ENCODE measurements around the gene TTR. TPM values are rescaled to one million over a fixed set of nuclear protein-coding genes. Genes with fewer than 3 reads are reported as not detected.

Gene TTR
- total RNA-seq, 1 donor from 2014 or later = not detected

GRCh38 chr18:31603315-31603714 is 11.6 kb downstream of the TTR start:
- no peak overlapping the region for H3K4me3 Mint-ChIP-seq (ENCODE audit: unreplicated experiment)
- no peaks in the 10 kb centered on the region for H3K4me1 Mint-ChIP-seq (ENCODE audit: low read depth, unreplicated experiment)
- H3K36me3 Mint-ChIP-seq (ENCODE audit: unreplicated experiment) = no peaks in the 10 kb centered on the region
- no peak for DNase-seq
- H3K9me3 Mint-ChIP-seq (ENCODE audit: unreplicated experiment) = no peaks in the 10 kb centered on the region
- peaks cover 4% of the 10 kb centered on the region for H3K27me3 Mint-ChIP-seq (ENCODE audit: unreplicated experiment)
- no peak overlapping the region for H3K27ac Mint-ChIP-seq (ENCODE audit: unreplicated experiment)
- no peak for TF ChIP-seq CTCF (IDR thresholded peaks at IDR 0.05; ENCODE audit: partially characterized antibody, unreplicated experiment)

- peaks cover 4% of the 10 kb centered on the region for H3K27me3 Mint-ChIP-seq (ENCODE audit: unreplicated experiment)
- H3K36me3 Mint-ChIP-seq (ENCODE audit: unreplicated experiment) = no peaks in the 10 kb centered on the region
- no peaks in the 10 kb centered on the region for H3K9me3 Mint-ChIP-seq (ENCODE audit: unreplicated experiment)
- TF ChIP-seq CTCF (IDR thresholded peaks at IDR 0.05; ENCODE audit: partially characterized antibody, unreplicated experiment) = no peak
- DNase-seq = no peak
- peaks cover 10% of the 10 kb centered on the region for H3K4me1 Mint-ChIP-seq (ENCODE audit: low read depth, unreplicated experiment)
- no peak overlapping the region for H3K27ac Mint-ChIP-seq (ENCODE audit: unreplicated experiment)
- H3K4me3 Mint-ChIP-seq (ENCODE audit: unreplicated experiment) = no peak overlapping the region
Measured at GRCh38 chr18:31606265-31606664, 14.6 kb downstream of the TTR start.

GRCh38 chr18:31607384-31607783 is 15.7 kb downstream of the TTR start:
- Mint-ChIP-seq H3K4me1 (ENCODE audit: low read depth, unreplicated experiment) (peaks cover 11% of the 10 kb centered on the region), H3K36me3 (ENCODE audit: unreplicated experiment) (no peaks in the 10 kb centered on the region), H3K27ac (ENCODE audit: unreplicated experiment) (no peak overlapping the region), H3K27me3 (ENCODE audit: unreplicated experiment) (peaks cover 2% of the 10 kb centered on the region), H3K9me3 (ENCODE audit: unreplicated experiment) (no peaks in the 10 kb centered on the region), H3K4me3 (ENCODE audit: unreplicated experiment) (no peak overlapping the region)
- no peak for DNase-seq
- no peak for TF ChIP-seq CTCF (IDR thresholded peaks at IDR 0.05; ENCODE audit: partially characterized antibody, unreplicated experiment)

GRCh38 chr18:31609886-31610285 is 18.2 kb downstream of the TTR start:
- H3K4me3 Mint-ChIP-seq (ENCODE audit: unreplicated experiment) = no peak overlapping the region
- TF ChIP-seq CTCF (IDR thresholded peaks at IDR 0.05; ENCODE audit: partially characterized antibody, unreplicated experiment) = no peak
- no peaks in the 10 kb centered on the region for H3K36me3 Mint-ChIP-seq (ENCODE audit: unreplicated experiment)
- no peak overlapping the region for H3K27ac Mint-ChIP-seq (ENCODE audit: unreplicated experiment)
- no peaks in the 10 kb centered on the region for H3K9me3 Mint-ChIP-seq (ENCODE audit: unreplicated experiment)
- H3K27me3 Mint-ChIP-seq (ENCODE audit: unreplicated experiment) = no peaks in the 10 kb centered on the region
- no peak for DNase-seq
- H3K4me1 Mint-ChIP-seq (ENCODE audit: low read depth, unreplicated experiment) = peaks cover 11% of the 10 kb centered on the region

GRCh38 chr18:31610286-31611205 is 18.9 kb downstream of the TTR start:
- H3K27me3 Mint-ChIP-seq (ENCODE audit: unreplicated experiment) = no peaks in the 10 kb centered on the region
- H3K36me3 Mint-ChIP-seq (ENCODE audit: unreplicated experiment) = no peaks in the 10 kb centered on the region
- no peak overlapping the region for H3K27ac Mint-ChIP-seq (ENCODE audit: unreplicated experiment)
- peaks cover 11% of the 10 kb centered on the region for H3K4me1 Mint-ChIP-seq (ENCODE audit: low read depth, unreplicated experiment)
- H3K4me3 Mint-ChIP-seq (ENCODE audit: unreplicated experiment) = peak overlapping the region; percentile 5
- TF ChIP-seq CTCF (IDR thresholded peaks at IDR 0.05; ENCODE audit: partially characterized antibody, unreplicated experiment) = peak; percentile 66
- peak; percentile 60 for DNase-seq
- H3K9me3 Mint-ChIP-seq (ENCODE audit: unreplicated experiment) = no peaks in the 10 kb centered on the region
